ENCODE measurements around the gene NOA1. TPM values are rescaled to one million over a fixed set of nuclear protein-coding genes. Genes with fewer than 3 reads are reported as not detected.
"Not testable (repeated sequence)": the region's sequence is repeated elsewhere in the genome, so short reads cannot be mapped to it uniquely, and the experiment has no call there.

The NOA1 gene
- total and polyA plus RNA-seq, 12 donors, result 3.5 to 30.0 (median 15.3) TPM

GRCh38 chr4:56931924-56932323 is 45.5 kb downstream of the NOA1 start:
- Histone ChIP-seq H3K27ac (no peak overlapping the region), H3K4me3 (no peak overlapping the region), H3K36me3 (replicated peaks in 1 of 2) (peaks cover 0 to 24% of the 10 kb centered on the region in 2 donors), H3K27me3 (no peaks in the 10 kb centered on the region), H3K4me1 (replicated peaks in 1 of 2) (no peaks in the 10 kb centered on the region), H3K9me3 (replicated peaks in 1 of 3) (no peaks in the 10 kb centered on the region)
- no peak for TF ChIP-seq CTCF (IDR thresholded peaks at IDR 0.05)
- TF ChIP-seq POLR2A (IDR thresholded peaks at IDR 0.05), result no peak
- no peak for DNase-seq
- intact Hi-C loops (cut with DNase I), result no loop called here
- WGBS, 4 donors, result 80 to 92% (median 84%) methylated on average over 4 of the region's 4 CpGs

- H3K4me3 ChIP-seq, result no peak overlapping the region
- no peak overlapping the region for H3K27ac ChIP-seq
- TF ChIP-seq POLR2A (IDR thresholded peaks at IDR 0.05) (no peak), CTCF (IDR thresholded peaks at IDR 0.05) (no peak)
- DNase-seq, result no peak
- 91 to 96% (median 94%) methylated on average over 5 to 7 of the region's 7 CpGs for WGBS, 4 donors
- no peaks in the 10 kb centered on the region for H3K27me3 ChIP-seq
- intact Hi-C loops (cut with DNase I), result no loop called here
- no peaks in the 10 kb centered on the region for H3K4me1 ChIP-seq (replicated peaks in 1 of 2)
- no peaks in the 10 kb centered on the region for H3K9me3 ChIP-seq (replicated peaks in 1 of 3)
- peaks cover 0 to 24% of the 10 kb centered on the region in 2 donors for H3K36me3 ChIP-seq (replicated peaks in 1 of 2)
Measured at GRCh38 chr4:56930638-56931037, 46.8 kb downstream of the NOA1 start.

GRCh38 chr4:56927196-56927595 is 50.2 kb downstream of the NOA1 start:
- no peaks in the 10 kb centered on the region for H3K27me3 ChIP-seq
- H3K27ac ChIP-seq, result no peak overlapping the region
- no peaks in the 10 kb centered on the region for H3K4me1 ChIP-seq (replicated peaks in 1 of 2)
- DNase-seq, result no peak
- intact Hi-C loops (cut with DNase I), result no loop called here
- no peak overlapping the region for H3K4me3 ChIP-seq
- no peak for TF ChIP-seq POLR2A (IDR thresholded peaks at IDR 0.05)
- TF ChIP-seq CTCF (IDR thresholded peaks at IDR 0.05), result no peak
- peaks cover 0 to 42% of the 10 kb centered on the region in 2 donors for H3K36me3 ChIP-seq (replicated peaks in 1 of 2)
- no peaks in the 10 kb centered on the region for H3K9me3 ChIP-seq (replicated peaks in 1 of 3)
- 70 to 98% (median 80%) methylated on average over 2 of the region's 2 CpGs for WGBS, 4 donors

- intact Hi-C loops (cut with DNase I), result loop anchor here in 1 of 2 donors (5.0 kb wide), 1 partner anchor 62 kb away; the partner anchor contains the start of genes NOA1 and POLR2B
Measured at GRCh38 chr4:56914977-56915376, 62.4 kb downstream of the NOA1 start.

GRCh38 chr4:56914336-56914735 is 63.1 kb downstream of the NOA1 start:
- no peaks in the 10 kb centered on the region for H3K9me3 ChIP-seq (replicated peaks in 1 of 3)

More at GRCh38 chr4:56914977-56915376, 62.4 kb downstream of the NOA1 start:
- H3K4me3 ChIP-seq; H3K9me3 ChIP-seq (replicated peaks in 1 of 3); H3K27ac ChIP-seq; H3K27me3 ChIP-seq; H3K36me3 ChIP-seq (replicated peaks in 1 of 2); DNase-seq: not testable (repeated sequence)
- 93 to 97% (median 94%) methylated on average over 12 of the region's 12 CpGs for WGBS, 4 donors
- H3K4me1 ChIP-seq (replicated peaks in 1 of 2), result peaks cover 19 to 42% of the 10 kb centered on the region in 2 donors

More at GRCh38 chr4:56914336-56914735, 63.1 kb downstream of the NOA1 start:
- no peak for TF ChIP-seq CTCF (IDR thresholded peaks at IDR 0.05)
- TF ChIP-seq POLR2A (IDR thresholded peaks at IDR 0.05), result no peak
- WGBS, 4 donors, result 40 to 46% (median 45%) methylated on average over 3 of the region's 3 CpGs
- Histone ChIP-seq H3K4me3 (no peak overlapping the region), H3K27ac (no peak overlapping the region), H3K27me3 (no peaks in the 10 kb centered on the region), H3K36me3 (replicated peaks in 1 of 2) (peaks cover 0 to 3% of the 10 kb centered on the region in 2 donors), H3K4me1 (replicated peaks in 1 of 2) (peaks cover 19 to 48% of the 10 kb centered on the region in 2 donors)
- no peak for DNase-seq
- intact Hi-C loops (cut with DNase I), result loop anchor here in 1 of 2 donors (5.0 kb wide), 1 partner anchor 63 kb away; the partner anchor contains the start of genes NOA1 and POLR2B
